HFF-Myc (cell line): ENCODE measurements around the gene ZNF722.

ENCODE experiments used
- DNase-seq: peaks from one replicate; pipeline ENCODE4 v3.0.0-alpha.2; 2011; ENCODE audit warnings: low read depth; ENCODE audit errors: extremely low read depth
- H3K4me3 ChIP-seq: replicated peaks from 2 replicates; pipeline ENCODE4 v1.5.1; 2011; ENCODE audit warnings: low read depth, mild to moderate bottlenecking, control low read depth, low read length
- CTCF ChIP-seq: IDR thresholded peaks from 2 replicates; pipeline ENCODE4 v1.5.1; 2012; ENCODE audit warnings: mild to moderate bottlenecking, low read depth, low read length, control low read depth; ENCODE audit errors: missing control alignments

Gene ZNF722

GRCh38 chr7:64046041-64046389, 47.4 kb downstream of the ZNF722 start:
- no peak for TF ChIP-seq CTCF
- no peak overlapping the region for H3K4me3 ChIP-seq
- DNase-seq: no peak
